WTC11 (cell line): ENCODE measurements around the gene GZMM. TPM values are rescaled to one million over a fixed set of nuclear protein-coding genes. Genes with fewer than 3 reads are reported as not detected.
A peak's percentile ranks its signal among the peaks of the same experiment; 100 is the strongest.

Source experiments
- ATAC-seq: fragments of 200-7000 bp; cut with Tn5 transposase; 2 replicates; pipeline ENCODE4 v1.10.0; 2021; ENCODE audit warnings: mild to moderate bottlenecking, moderate library complexity
- CTCF ChIA-PET: fragments of 300-600 bp; sonication (Branson Sonifier 250); formaldehyde crosslinking; loops from one replicate; lab custom pipeline; 2021; ENCODE audit warnings: antibody characterized with exemption; lab: Charles Lee
- POLR2A ChIA-PET: fragments of 350-600 bp; sonication (Branson Sonifier 250); formaldehyde crosslinking; loops from one replicate; lab custom pipeline; 2021; ENCODE audit warnings: antibody characterized with exemption; lab: Charles Lee
- DNase-seq: peaks from one replicate; pipeline ENCODE4 v3.0.0; 2021; ENCODE audit warnings: low spot score
- H3K27ac Mint-ChIP-seq: 2 replicates; pipeline ENCODE4 v1.8.0; 2021; ENCODE audit warnings: mixed read lengths
- H3K27me3 Mint-ChIP-seq: 2 replicates; pipeline ENCODE4 v1.8.0; 2021; ENCODE audit warnings: low read depth, mild to moderate bottlenecking, moderate library complexity, mixed read lengths
- H3K36me3 Mint-ChIP-seq: 2 replicates; pipeline ENCODE4 v1.8.0; 2021; ENCODE audit warnings: mixed read lengths
- H3K4me1 Mint-ChIP-seq: 2 replicates; pipeline ENCODE4 v1.8.0; 2022; ENCODE audit warnings: mixed read lengths
- H3K4me3 Mint-ChIP-seq: 2 replicates; pipeline ENCODE4 v1.8.0; 2021; ENCODE audit warnings: mild to moderate bottlenecking, moderate library complexity, mixed read lengths
- H3K9me3 Mint-ChIP-seq: 2 replicates; pipeline ENCODE4 v1.8.0; 2021; ENCODE audit warnings: mixed read lengths
- CBFB ChIP-seq: sonication (generic); formaldehyde crosslinking; IDR thresholded peaks from 2 replicates; pipeline ENCODE4 v1.8.1; 2022; ENCODE audit warnings: mild to moderate bottlenecking, low read depth, missing genetic modification reagents
- CREM ChIP-seq: sonication (generic); formaldehyde crosslinking; IDR thresholded peaks from 2 replicates; pipeline ENCODE4 v1.8.1; 2022; ENCODE audit warnings: mild to moderate bottlenecking, missing genetic modification reagents, moderate library complexity
- ESRRA ChIP-seq: sonication (generic); formaldehyde crosslinking; IDR thresholded peaks from 2 replicates; pipeline ENCODE4 v1.8.1; 2022; ENCODE audit warnings: mild to moderate bottlenecking, missing genetic modification reagents, borderline replicate concordance
- ETV6 ChIP-seq: sonication (generic); formaldehyde crosslinking; IDR thresholded peaks from 2 replicates; pipeline ENCODE4 v1.8.1; 2022; ENCODE audit warnings: mild to moderate bottlenecking, missing genetic modification reagents
- FOXK1 ChIP-seq: sonication (generic); formaldehyde crosslinking; IDR thresholded peaks from 2 replicates; pipeline ENCODE4 v1.8.0; 2022; ENCODE audit warnings: mild to moderate bottlenecking, moderate library complexity, missing genetic modification reagents
- FOXP1 ChIP-seq: sonication (generic); formaldehyde crosslinking; IDR thresholded peaks from 2 replicates; pipeline ENCODE4 v1.8.0; 2022; ENCODE audit warnings: missing genetic modification reagents, mild to moderate bottlenecking, moderate library complexity, borderline replicate concordance
- JUN ChIP-seq: sonication (generic); formaldehyde crosslinking; IDR thresholded peaks from 2 replicates; pipeline ENCODE4 v1.8.0; 2023; ENCODE audit warnings: mild to moderate bottlenecking, missing genetic modification reagents
- MXD4 ChIP-seq: fragments of 250-450 bp; sonication (Bioruptor Pico); IDR thresholded peaks from 2 replicates; pipeline ENCODE4 v1.8.0; 2021; ENCODE audit warnings: mild to moderate bottlenecking, moderate library complexity, borderline replicate concordance
- NFATC4 ChIP-seq: fragments of 250-450 bp; sonication (Bioruptor Pico); IDR thresholded peaks from 2 replicates; pipeline ENCODE4 v1.9.0; 2021; ENCODE audit warnings: mild to moderate bottlenecking
- NR3C1 ChIP-seq: sonication (generic); formaldehyde crosslinking; conservative IDR thresholded peaks from 2 replicates; pipeline ENCODE4 v1.8.1; 2023; ENCODE audit warnings: low read depth, mild to moderate bottlenecking, missing genetic modification reagents
- PRRX2 ChIP-seq: fragments of 250-450 bp; sonication (Bioruptor Pico); IDR thresholded peaks from 2 replicates; pipeline ENCODE4 v1.8.0; 2021; ENCODE audit warnings: mild to moderate bottlenecking
- SP1 ChIP-seq: sonication (generic); formaldehyde crosslinking; conservative IDR thresholded peaks from 2 replicates; pipeline ENCODE4 v1.8.1; 2022; ENCODE audit warnings: missing genetic modification reagents
- TEAD1 ChIP-seq: sonication (generic); formaldehyde crosslinking; IDR thresholded peaks from 2 replicates; pipeline ENCODE4 v1.8.0; 2022; ENCODE audit warnings: mild to moderate bottlenecking, missing genetic modification reagents
- TP53 ChIP-seq: sonication (generic); formaldehyde crosslinking; IDR thresholded peaks from 2 replicates; pipeline ENCODE4 v1.8.1; 2023; ENCODE audit warnings: mild to moderate bottlenecking, missing genetic modification reagents
- ZNF317 ChIP-seq: sonication (generic); formaldehyde crosslinking; IDR thresholded peaks from 2 replicates; pipeline ENCODE4 v1.8.1; 2023; ENCODE audit warnings: low read depth, mild to moderate bottlenecking, moderate library complexity, missing genetic modification reagents, borderline replicate concordance
- ZNF416 ChIP-seq: fragments of 250-450 bp; sonication (Bioruptor Pico); IDR thresholded peaks from 2 replicates; pipeline ENCODE4 v1.9.0; 2021; ENCODE audit warnings: mild to moderate bottlenecking, inconsistent platforms
- total RNA-seq: library from RNA; stranded (reverse); gene quantifications from 3 replicates; pipeline ENCODE4 v1.2.3, GENCODE V29; 2021
- TF ChIP-seq, protein P1 (sequence below): sonication (generic); formaldehyde crosslinking; IDR thresholded peaks from 2 replicates; pipeline ENCODE4 v1.8.1; 2023; ENCODE audit warnings: mild to moderate bottlenecking, missing genetic modification reagents, moderate library complexity
- TF ChIP-seq, protein P2 (sequence below): sonication (generic); formaldehyde crosslinking; IDR thresholded peaks from 2 replicates; pipeline ENCODE4 v1.8.0; 2022; ENCODE audit warnings: mild to moderate bottlenecking, missing genetic modification reagents
- TF ChIP-seq, protein P3 (sequence below): sonication (generic); formaldehyde crosslinking; IDR thresholded peaks from 2 replicates; pipeline ENCODE4 v1.8.1; 2023; ENCODE audit warnings: mild to moderate bottlenecking, moderate library complexity, missing genetic modification reagents
- TF ChIP-seq, protein P4 (sequence below): sonication (generic); formaldehyde crosslinking; IDR thresholded peaks from 2 replicates; pipeline ENCODE4 v1.8.1; 2022; ENCODE audit warnings: low read depth, missing genetic modification reagents, borderline replicate concordance
- TF ChIP-seq, protein P5 (sequence below): sonication (generic); formaldehyde crosslinking; IDR thresholded peaks from 2 replicates; pipeline ENCODE4 v1.8.1; 2022; ENCODE audit warnings: mild to moderate bottlenecking, moderate library complexity, missing genetic modification reagents
- TF ChIP-seq, protein P6 (sequence below): sonication (generic); formaldehyde crosslinking; IDR thresholded peaks from 2 replicates; pipeline ENCODE4 v1.8.0; 2023; ENCODE audit warnings: missing genetic modification reagents, mild to moderate bottlenecking, borderline replicate concordance
- TF ChIP-seq, protein P7 (sequence below): sonication (generic); formaldehyde crosslinking; IDR thresholded peaks from 2 replicates; pipeline ENCODE4 v1.8.0; 2022; ENCODE audit warnings: mild to moderate bottlenecking, missing genetic modification reagents
- TF ChIP-seq, protein P8 (sequence below): sonication (generic); formaldehyde crosslinking; IDR thresholded peaks from 2 replicates; pipeline ENCODE4 v1.8.0; 2023; ENCODE audit warnings: missing genetic modification reagents

Gene GZMM
- total RNA-seq, 1 experiment from 2014 or later, result 0.68 TPM

DNA sequence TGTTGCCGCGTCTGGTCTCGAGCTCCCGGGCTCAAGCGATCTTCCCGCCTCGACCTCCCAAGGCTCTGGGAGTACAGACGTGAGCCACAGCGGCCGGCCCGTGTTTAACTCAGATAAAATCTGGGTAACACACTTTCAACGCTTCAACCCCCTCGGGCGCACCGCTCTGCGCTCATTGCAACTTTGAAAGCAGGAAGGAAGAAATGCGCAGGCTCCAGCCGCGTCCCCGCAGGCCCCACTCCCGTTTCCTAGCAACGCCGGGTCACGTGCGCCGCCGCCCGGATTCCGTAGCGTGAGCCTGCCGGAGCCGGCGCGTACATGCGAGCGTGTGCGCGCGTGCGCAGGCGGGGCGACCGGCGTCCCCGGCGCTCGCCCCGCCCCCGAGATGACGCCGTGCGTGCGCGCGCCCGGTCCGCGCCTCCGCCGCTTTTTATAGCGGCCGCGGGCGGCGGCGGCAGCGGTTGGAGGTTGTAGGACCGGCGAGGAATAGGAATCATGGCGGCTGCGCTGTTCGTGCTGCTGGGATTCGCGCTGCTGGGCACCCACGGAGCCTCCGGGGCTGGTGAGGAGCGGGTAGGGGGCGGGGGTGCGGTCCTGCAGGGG lies 28.4 kb downstream of the GZMM start, which contains the start of gene BSG:
TSS of gene BSG (plus strand) at position 457 of the 603 bp plus-strand sequence. CDS start at position 496, 39 bp downstream.
- peak; percentile 98 for DNase-seq
- Mint-ChIP-seq H3K4me1 (peaks cover 33% of the 10 kb centered on the region), H3K4me3 (peak within 1 kb of the TSS; percentile 94), H3K9me3 (no peaks in the 10 kb centered on the region), H3K27me3 (peaks cover 19% of the 10 kb centered on the region), H3K27ac (peak within 1 kb of the TSS; percentile 99)
- CTCF ChIA-PET, result interaction anchor here (0.6 to 1.7 kb wide), 2 partner anchors 12 to 62 kb away, joined by 3 to 4 read pairs; no protein-coding TSS in a partner anchor
- ATAC-seq, result peak; percentile 74
- POLR2A ChIA-PET, result interaction anchor here (1.0 to 1.9 kb wide), 3 partner anchors 9 to 62 kb away, joined by 3 to 6 read pairs (median 4); no protein-coding TSS in a partner anchor
- TF ChIP-seq, protein P1, sequence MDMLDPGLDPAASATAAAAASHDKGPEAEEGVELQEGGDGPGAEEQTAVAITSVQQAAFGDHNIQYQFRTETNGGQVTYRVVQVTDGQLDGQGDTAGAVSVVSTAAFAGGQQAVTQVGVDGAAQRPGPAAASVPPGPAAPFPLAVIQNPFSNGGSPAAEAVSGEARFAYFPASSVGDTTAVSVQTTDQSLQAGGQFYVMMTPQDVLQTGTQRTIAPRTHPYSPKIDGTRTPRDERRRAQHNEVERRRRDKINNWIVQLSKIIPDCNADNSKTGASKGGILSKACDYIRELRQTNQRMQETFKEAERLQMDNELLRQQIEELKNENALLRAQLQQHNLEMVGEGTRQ (CRISPR knock-in tag), result peak; percentile 99
- TF ChIP-seq ESRRA (CRISPR knock-in tag) (0 out of 2 replicates have a peak, but pooled peaks have one; percentile 70), ZNF317 (CRISPR knock-in tag) (no peak), NFATC4 (CRISPR knock-in tag) (no peak), TP53 (peak; percentile 91; the same call in 1 of the 2 replicates), MXD4 (CRISPR knock-in tag) (no peak), ZNF416 (CRISPR knock-in tag) (no peak), FOXP1 (CRISPR knock-in tag) (0 out of 2 replicates have a peak, but pooled peaks have one; percentile 31), FOXK1 (peak; percentile 17; the same call in 1 of the 2 replicates), TEAD1 (CRISPR knock-in tag) (peak; percentile 82), CBFB (CRISPR knock-in tag) (peak; percentile 78; the same call in 1 of the 2 replicates), ETV6 (CRISPR knock-in tag) (peak; percentile 65; the same call in 1 of the 2 replicates), SP1 (CRISPR knock-in tag) (peak; percentile 71), CREM (CRISPR knock-in tag) (0 out of 2 replicates have a peak, but pooled peaks have one; percentile 68), PRRX2 (CRISPR knock-in tag) (0 out of 2 replicates have a peak, but pooled peaks have one; percentile 45), JUN (CRISPR knock-in tag) (no peak), NR3C1 (CRISPR knock-in tag) (no peak)
- TF ChIP-seq, protein P2, sequence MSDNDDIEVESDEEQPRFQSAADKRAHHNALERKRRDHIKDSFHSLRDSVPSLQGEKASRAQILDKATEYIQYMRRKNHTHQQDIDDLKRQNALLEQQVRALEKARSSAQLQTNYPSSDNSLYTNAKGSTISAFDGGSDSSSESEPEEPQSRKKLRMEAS (CRISPR knock-in tag), result peak; percentile 62; the same call in 1 of the 2 replicates
- TF ChIP-seq, protein P3, sequence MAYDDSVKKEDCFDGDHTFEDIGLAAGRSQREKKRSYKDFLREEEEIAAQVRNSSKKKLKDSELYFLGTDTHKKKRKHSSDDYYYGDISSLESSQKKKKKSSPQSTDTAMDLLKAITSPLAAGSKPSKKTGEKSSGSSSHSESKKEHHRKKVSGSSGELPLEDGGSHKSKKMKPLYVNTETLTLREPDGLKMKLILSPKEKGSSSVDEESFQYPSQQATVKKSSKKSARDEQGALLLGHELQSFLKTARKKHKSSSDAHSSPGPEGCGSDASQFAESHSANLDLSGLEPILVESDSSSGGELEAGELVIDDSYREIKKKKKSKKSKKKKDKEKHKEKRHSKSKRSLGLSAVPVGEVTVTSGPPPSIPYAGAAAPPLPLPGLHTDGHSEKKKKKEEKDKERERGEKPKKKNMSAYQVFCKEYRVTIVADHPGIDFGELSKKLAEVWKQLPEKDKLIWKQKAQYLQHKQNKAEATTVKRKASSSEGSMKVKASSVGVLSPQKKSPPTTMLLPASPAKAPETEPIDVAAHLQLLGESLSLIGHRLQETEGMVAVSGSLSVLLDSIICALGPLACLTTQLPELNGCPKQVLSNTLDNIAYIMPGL (CRISPR knock-in tag), result peak; percentile 70; the same call in 1 of the 2 replicates
- TF ChIP-seq, protein P4, sequence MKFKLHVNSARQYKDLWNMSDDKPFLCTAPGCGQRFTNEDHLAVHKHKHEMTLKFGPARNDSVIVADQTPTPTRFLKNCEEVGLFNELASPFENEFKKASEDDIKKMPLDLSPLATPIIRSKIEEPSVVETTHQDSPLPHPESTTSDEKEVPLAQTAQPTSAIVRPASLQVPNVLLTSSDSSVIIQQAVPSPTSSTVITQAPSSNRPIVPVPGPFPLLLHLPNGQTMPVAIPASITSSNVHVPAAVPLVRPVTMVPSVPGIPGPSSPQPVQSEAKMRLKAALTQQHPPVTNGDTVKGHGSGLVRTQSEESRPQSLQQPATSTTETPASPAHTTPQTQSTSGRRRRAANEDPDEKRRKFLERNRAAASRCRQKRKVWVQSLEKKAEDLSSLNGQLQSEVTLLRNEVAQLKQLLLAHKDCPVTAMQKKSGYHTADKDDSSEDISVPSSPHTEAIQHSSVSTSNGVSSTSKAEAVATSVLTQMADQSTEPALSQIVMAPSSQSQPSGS, result no peak
- TF ChIP-seq, protein P5, sequence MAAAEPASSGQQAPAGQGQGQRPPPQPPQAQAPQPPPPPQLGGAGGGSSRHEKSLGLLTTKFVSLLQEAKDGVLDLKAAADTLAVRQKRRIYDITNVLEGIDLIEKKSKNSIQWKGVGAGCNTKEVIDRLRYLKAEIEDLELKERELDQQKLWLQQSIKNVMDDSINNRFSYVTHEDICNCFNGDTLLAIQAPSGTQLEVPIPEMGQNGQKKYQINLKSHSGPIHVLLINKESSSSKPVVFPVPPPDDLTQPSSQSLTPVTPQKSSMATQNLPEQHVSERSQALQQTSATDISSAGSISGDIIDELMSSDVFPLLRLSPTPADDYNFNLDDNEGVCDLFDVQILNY (CRISPR knock-in tag), result peak; percentile 68; the same call in 1 of the 2 replicates
- TF ChIP-seq, protein P6, sequence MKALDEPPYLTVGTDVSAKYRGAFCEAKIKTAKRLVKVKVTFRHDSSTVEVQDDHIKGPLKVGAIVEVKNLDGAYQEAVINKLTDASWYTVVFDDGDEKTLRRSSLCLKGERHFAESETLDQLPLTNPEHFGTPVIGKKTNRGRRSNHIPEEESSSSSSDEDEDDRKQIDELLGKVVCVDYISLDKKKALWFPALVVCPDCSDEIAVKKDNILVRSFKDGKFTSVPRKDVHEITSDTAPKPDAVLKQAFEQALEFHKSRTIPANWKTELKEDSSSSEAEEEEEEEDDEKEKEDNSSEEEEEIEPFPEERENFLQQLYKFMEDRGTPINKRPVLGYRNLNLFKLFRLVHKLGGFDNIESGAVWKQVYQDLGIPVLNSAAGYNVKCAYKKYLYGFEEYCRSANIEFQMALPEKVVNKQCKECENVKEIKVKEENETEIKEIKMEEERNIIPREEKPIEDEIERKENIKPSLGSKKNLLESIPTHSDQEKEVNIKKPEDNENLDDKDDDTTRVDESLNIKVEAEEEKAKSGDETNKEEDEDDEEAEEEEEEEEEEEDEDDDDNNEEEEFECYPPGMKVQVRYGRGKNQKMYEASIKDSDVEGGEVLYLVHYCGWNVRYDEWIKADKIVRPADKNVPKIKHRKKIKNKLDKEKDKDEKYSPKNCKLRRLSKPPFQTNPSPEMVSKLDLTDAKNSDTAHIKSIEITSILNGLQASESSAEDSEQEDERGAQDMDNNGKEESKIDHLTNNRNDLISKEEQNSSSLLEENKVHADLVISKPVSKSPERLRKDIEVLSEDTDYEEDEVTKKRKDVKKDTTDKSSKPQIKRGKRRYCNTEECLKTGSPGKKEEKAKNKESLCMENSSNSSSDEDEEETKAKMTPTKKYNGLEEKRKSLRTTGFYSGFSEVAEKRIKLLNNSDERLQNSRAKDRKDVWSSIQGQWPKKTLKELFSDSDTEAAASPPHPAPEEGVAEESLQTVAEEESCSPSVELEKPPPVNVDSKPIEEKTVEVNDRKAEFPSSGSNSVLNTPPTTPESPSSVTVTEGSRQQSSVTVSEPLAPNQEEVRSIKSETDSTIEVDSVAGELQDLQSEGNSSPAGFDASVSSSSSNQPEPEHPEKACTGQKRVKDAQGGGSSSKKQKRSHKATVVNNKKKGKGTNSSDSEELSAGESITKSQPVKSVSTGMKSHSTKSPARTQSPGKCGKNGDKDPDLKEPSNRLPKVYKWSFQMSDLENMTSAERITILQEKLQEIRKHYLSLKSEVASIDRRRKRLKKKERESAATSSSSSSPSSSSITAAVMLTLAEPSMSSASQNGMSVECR, result peak; percentile 72; the same call in 1 of the 2 replicates
- TF ChIP-seq, protein P7, sequence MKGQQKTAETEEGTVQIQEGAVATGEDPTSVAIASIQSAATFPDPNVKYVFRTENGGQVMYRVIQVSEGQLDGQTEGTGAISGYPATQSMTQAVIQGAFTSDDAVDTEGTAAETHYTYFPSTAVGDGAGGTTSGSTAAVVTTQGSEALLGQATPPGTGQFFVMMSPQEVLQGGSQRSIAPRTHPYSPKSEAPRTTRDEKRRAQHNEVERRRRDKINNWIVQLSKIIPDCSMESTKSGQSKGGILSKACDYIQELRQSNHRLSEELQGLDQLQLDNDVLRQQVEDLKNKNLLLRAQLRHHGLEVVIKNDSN (CRISPR knock-in tag), result peak; percentile 97
- TF ChIP-seq, protein P8, sequence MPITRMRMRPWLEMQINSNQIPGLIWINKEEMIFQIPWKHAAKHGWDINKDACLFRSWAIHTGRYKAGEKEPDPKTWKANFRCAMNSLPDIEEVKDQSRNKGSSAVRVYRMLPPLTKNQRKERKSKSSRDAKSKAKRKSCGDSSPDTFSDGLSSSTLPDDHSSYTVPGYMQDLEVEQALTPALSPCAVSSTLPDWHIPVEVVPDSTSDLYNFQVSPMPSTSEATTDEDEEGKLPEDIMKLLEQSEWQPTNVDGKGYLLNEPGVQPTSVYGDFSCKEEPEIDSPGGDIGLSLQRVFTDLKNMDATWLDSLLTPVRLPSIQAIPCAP (CRISPR knock-in tag), result peak; percentile 66; the same call in 1 of the 2 replicates
- TF ChIP-seq, all 79 proteins: peak for 17
- H3K36me3 Mint-ChIP-seq, result peaks cover 5% of the 10 kb centered on the region
